Cardiac muscle cell (in vitro differentiated cells and primary cell): ENCODE measurements around the gene INPP5A. TPM values are rescaled to one million over a fixed set of nuclear protein-coding genes. Genes with fewer than 3 reads are reported as not detected.

ENCODE experiments used
- DNase-seq, 2 donors: peaks; one replicate each; pipeline versions ENCODE4 v3.0.0 to v3.0.0-alpha.2; 2010 to 2017; ENCODE audit warnings: low read depth in 1 of 2, low spot score in 1 of 2
- H3K27ac ChIP-seq: fragments of 200-600 bp; sonication (generic); 2 replicates; pipeline ENCODE4 v1.5.1; 2016
- H3K27me3 ChIP-seq: fragments of 200-600 bp; sonication (generic); 2 replicates; pipeline ENCODE4 v1.6.0; 2016; ENCODE audit warnings: control low read depth
- H3K36me3 ChIP-seq: fragments of 200-600 bp; sonication (generic); 2 replicates; pipeline ENCODE4 v1.5.1; 2016; ENCODE audit warnings: control low read depth
- H3K4me1 ChIP-seq: fragments of 200-600 bp; sonication (generic); 2 replicates; pipeline ENCODE4 v1.8.1; 2017; ENCODE audit warnings: low read depth, mild to moderate bottlenecking, mixed run types
- H3K4me3 ChIP-seq: fragments of 200-600 bp; sonication (generic); 2 replicates; pipeline ENCODE4 v1.5.1; 2016; ENCODE audit warnings: mild to moderate bottlenecking
- H3K9me3 ChIP-seq: fragments of 200-600 bp; sonication (generic); 2 replicates; pipeline ENCODE4 v1.5.1; 2017; ENCODE audit warnings: low read depth, mild to moderate bottlenecking, control low read depth
- CTCF ChIP-seq: IDR thresholded peaks from 2 replicates; pipeline ENCODE4 v1.5.1; 2012; ENCODE audit warnings: low read depth, mild to moderate bottlenecking, low read length
- polyA plus RNA-seq: library from polyadenylated mRNA; unstranded; fragments of >200 nt; fragmentation: Nextera tagmentation; extraction: Ambion mirVana; gene quantifications from 2 replicates; pipeline ENCODE4 v1.2.1, GENCODE V29; 2016
- total RNA-seq: library from RNA; depleted of rRNA; stranded (reverse); fragments of >200 nt; gene quantifications from 2 replicates; pipeline ENCODE4 v1.2.3, GENCODE V29; 2016

The INPP5A gene
- total and polyA plus RNA-seq, 2 experiments from 2014 or later: 87.0 to 90.4 TPM

GRCh38 chr10:132616996-132617736 is 79.6 kb downstream of the INPP5A start:
- Histone ChIP-seq H3K27ac (peak overlapping the region; percentile 34), H3K4me3 (no peak overlapping the region), H3K9me3 (no peaks in the 10 kb centered on the region), H3K4me1 (peaks cover 4% of the 10 kb centered on the region), H3K36me3 (no peaks in the 10 kb centered on the region), H3K27me3 (no peaks in the 10 kb centered on the region)
- no peak for DNase-seq
- no peak for TF ChIP-seq CTCF

- no peak for TF ChIP-seq CTCF
- Histone ChIP-seq H3K9me3 (no peaks in the 10 kb centered on the region), H3K4me3 (no peak overlapping the region), H3K36me3 (no peaks in the 10 kb centered on the region), H3K27me3 (no peaks in the 10 kb centered on the region), H3K27ac (no peak overlapping the region), H3K4me1 (peaks cover 4% of the 10 kb centered on the region)
- no peak for DNase-seq
Measured at GRCh38 chr10:132617737-132618052, 80.1 kb downstream of the INPP5A start.

GRCh38 chr10:132618158-132618919 is 80.8 kb downstream of the INPP5A start:
- H3K9me3 ChIP-seq: no peaks in the 10 kb centered on the region
- no peak for TF ChIP-seq CTCF
- peaks cover 4% of the 10 kb centered on the region for H3K4me1 ChIP-seq
- DNase-seq: no peak
- H3K27me3 ChIP-seq: no peaks in the 10 kb centered on the region
- no peaks in the 10 kb centered on the region for H3K36me3 ChIP-seq
- no peak overlapping the region for H3K27ac ChIP-seq
- H3K4me3 ChIP-seq: no peak overlapping the region

- Histone ChIP-seq H3K27ac (no peak overlapping the region), H3K36me3 (no peaks in the 10 kb centered on the region), H3K27me3 (no peaks in the 10 kb centered on the region), H3K4me1 (no peaks in the 10 kb centered on the region), H3K4me3 (no peak overlapping the region), H3K9me3 (no peaks in the 10 kb centered on the region)
- DNase-seq: no peak
- no peak for TF ChIP-seq CTCF
Measured at GRCh38 chr10:132619927-132620326, 82.3 kb downstream of the INPP5A start.

GRCh38 chr10:132624061-132624846 is 86.7 kb downstream of the INPP5A start:
- no peaks in the 10 kb centered on the region for H3K9me3 ChIP-seq
- no peak overlapping the region for H3K27ac ChIP-seq
- H3K4me3 ChIP-seq: no peak overlapping the region
- no peaks in the 10 kb centered on the region for H3K36me3 ChIP-seq
- no peak for TF ChIP-seq CTCF
- H3K4me1 ChIP-seq: peaks cover 40% of the 10 kb centered on the region
- no peaks in the 10 kb centered on the region for H3K27me3 ChIP-seq
- DNase-seq: no peak
